HG03469 (cell line): ENCODE measurements around the gene FGD3.
"Not testable (repeated sequence)": the region's sequence is repeated elsewhere in the genome, so short reads cannot be mapped to it uniquely, and the experiment has no call there.

Experiments
- ATAC-seq: cut with Tn5 transposase; IDR thresholded peaks from one replicate; pipeline ENCODE4 v1.9.1; 2021; ENCODE audit warnings: mild to moderate bottlenecking, moderate library complexity, moderate number of reproducible peaks; ENCODE audit not compliant: unreplicated experiment

Gene FGD3

DNA sequence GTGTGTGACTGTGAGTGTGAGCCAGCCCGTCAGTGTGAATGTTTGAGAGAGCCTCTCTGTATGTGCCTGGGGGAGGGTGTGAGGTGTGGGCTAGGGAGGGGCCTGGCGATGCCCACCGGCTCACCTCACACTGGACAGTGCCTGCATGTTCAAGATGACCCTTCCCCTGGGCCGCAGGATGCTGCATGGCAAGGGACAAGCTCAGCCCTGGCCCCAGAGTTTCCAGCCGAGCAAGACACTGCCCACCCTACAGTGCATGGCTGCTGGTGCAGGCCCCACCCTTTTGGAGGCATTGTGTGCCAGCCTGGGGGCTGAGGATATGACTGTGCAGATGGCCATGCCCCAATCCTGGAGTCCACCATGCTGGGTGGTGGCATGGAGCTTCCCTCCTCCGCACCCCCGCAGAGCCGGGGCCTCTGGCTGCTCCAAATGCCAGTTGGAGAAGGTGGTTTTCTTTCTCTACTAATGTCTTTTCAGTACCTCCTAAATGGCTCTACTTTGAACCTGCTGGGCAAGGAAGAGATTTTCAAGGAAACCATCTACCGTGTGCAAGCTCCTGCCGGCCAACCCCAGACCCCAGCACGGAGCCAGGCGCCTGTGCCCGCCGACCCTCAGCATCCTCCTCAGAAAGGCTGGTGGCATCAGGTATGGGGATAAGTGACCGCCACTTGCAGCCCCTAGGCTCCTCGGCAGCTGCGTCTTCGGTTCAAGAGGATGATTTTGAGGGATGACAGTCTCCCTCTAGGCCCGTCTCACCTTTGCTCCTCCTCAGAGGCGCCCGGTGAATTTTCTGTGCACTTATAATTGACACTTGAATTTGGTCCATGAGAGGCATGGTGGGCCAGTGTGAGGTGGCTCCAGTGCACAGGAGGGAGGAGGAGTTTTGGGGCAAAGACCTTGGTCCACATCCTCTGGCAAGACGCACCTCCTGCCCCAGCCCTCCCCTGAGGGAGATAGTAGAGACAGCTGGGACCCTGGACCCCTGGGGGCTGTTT lies 27.7 kb downstream of the FGD3 start:
- no peak for ATAC-seq

DNA sequence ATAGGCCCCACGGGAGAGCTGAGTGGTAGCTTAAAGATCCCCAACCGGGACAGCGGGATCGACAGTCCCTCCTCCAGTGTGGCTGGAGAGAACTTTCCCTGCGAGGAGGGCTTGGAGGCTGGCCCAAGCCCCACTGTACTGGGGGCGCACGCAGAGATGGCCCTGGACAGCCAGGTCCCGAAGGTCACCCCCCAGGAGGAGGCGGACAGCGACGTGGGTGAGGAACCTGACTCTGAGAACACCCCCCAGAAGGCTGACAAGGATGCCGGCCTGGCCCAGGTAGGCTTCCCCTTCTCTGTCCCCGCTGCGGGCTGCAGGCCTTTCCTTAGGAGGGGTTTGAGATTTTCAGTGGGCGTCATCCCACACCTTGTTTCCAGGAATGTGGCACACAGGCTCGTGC lies 29.1 kb downstream of the FGD3 start:
- no peak for ATAC-seq

DNA sequence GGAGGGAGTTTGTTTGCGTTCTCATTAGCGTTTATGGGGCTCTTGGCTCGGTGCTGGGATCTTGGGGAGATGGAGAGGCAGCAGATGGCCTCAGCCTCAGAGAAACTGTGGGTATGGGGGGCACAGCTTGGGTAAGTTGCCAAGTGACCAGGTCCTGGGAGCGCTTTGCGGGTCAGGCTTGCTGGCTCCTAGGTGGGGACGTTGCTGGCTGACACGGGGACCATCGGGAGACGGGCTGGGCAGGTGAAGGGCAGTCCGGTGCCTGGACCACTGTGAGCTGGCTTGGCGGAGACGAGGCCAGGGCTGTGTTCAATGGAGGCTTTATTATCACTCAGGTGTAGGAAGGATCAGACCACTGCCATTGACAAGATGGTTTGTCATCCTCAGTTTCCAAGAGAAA lies 30.0 kb downstream of the FGD3 start:
- ATAC-seq, result no peak

DNA sequence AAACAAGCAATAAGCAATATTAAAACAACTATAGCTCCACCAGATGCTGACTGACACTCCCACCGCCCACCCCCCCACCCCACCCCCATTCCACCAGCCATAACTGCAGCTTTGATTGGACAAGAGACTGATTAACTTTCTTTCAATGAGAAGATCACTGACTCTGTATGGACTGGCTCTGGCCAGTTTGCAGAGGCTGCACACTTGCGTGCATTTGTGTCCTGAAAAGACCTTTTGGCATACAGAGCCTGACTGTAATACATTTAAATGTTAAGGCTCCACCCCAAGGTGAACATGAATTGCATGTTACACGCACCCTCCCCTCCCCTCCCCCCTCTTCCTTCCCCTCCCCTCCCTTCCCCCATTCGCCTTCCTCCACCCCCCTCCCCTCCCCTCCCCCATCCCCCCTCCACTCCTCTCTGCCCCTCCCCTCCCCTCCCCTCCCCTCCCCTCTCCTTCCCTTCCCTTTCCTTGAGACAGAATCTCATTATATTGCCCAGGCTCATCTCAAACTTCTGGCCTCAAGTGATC lies 31.1 kb downstream of the FGD3 start:
- no peak for ATAC-seq

DNA sequence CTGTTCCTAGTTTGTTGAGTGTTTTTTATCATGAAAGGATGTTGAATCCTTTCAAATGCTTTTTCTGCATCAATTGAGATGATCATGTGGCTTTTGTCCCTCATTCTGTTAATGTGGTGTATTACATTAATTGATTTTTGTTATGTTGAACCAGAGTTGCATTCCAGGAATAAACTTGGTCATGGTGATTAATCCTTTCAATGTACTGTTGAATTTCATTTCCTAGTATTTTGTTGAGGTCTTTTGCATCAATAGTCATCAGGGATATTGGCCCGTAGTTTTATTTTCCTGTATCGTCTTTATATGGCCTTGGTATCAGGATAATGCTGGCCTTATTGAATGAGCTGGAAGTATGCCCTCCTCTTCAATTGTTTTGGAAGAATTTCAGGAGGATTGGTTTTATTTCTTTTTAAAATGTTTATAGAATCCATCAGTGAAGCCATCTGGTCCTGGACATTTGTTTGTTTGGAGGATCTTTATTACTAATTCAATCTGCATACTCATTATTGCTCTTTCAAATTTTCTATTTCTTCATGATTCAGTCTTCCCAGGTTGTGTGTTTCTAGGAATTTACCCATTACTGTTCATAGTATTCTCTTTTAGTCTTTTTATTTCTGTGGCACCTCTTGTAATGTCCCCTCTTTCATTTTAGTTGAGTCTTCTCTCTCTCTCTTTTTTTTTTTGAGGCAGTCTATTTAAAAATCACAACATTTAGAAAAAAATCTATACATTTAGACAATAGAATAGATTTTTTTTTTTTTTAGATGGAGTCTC lies 32.1 kb downstream of the FGD3 start:
- ATAC-seq, result no peak

DNA sequence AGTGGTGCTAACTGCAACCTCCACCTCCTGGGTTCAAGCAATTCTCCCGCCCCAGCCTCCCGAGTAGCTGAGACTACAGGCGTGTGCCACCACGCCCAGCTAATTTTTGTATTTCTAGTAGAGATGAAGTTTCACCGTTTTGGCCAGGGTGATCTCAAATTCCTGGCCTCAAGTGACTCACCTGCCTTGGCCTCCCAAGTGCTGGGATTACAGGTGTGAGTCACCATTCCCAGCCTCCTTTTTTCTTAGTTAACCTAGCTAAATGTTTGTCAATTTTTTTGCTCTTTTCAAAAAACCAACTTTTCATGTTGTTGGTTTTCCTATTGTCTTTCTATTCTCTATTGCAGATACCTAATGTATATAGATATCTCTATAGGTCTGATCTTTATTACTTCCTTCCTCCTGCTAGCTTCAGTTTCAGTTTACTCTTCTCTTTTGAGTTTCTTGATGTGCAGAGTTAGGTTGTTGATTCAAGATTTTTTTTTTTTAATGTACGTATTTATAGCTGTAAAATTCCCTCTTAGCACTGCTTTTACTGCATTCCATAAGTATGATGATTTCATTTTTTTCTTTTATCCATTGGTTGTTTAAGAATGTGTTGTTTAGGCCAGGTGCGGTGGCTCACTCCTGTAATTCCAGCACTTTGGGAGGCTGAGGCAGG lies 32.9 kb downstream of the FGD3 start:
- ATAC-seq, result no peak

DNA sequence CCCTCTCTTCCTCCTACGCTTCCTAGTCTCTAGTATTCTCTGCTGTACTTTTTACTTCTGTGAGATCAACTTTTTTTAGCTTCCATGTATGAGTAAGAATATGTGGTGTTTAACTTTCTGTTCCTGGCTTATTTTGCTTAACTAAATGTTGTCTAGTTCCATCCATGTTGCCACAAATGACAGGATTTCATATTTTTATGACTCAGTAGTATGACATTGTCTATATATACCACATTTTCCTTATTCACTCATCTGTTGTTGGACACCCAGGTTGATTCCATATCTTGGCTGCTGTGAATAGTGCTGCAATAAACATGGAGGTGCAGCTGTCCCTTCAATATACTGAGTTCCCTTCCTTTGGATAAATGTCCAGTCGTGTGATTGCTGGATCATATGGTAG lies 34.8 kb downstream of the FGD3 start:
- ATAC-seq, result no peak

DNA sequence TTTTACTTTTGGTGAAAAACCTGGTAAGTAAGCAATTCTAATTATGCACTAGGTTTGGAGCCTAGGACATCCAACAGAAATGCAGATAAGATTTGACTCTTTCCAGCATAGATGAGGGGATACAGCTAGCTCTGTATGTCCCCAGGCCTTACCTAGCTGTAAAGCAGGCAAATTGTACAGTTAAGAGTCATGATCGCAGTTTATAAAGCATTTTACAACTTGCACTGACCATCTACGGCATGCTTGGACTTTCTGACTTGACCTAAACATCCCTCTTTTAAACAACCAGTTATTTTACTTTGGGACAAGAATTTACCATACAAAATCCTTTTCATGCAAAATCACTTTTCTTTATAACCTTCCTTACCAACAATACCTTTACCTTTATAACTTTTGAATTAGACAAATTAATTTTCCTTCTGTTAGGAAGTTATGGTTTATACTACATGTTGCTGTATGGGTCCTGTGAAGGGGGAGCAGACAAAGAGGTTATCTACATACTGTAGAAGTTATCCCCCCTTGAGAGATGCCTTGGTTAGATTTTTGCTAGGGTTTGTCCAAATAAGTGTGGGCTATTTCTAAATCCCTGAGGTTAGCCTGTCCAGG lies 36.8 kb downstream of the FGD3 start:
- no peak for ATAC-seq

DNA sequence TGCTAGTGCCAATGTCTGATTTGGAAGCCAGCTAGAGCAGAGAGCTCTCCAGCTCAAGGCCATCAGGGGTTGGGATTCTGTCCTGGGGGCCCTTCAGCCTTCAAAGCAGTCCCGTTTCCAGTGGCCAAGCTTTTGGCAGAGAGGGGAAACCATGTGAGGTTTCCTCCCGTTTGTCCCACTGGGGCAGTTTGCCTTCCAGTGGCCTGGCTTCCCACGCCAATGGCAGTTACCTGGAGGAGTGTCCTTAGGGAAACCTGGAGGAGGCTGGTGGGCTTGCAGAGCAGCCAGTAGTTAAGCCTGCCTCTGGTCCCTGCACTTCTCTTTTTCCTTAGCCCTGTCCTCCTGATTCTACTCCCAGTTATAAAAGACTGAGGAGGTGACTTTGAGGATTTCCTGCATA lies 37.7 kb downstream of the FGD3 start:
- no peak for ATAC-seq

DNA sequence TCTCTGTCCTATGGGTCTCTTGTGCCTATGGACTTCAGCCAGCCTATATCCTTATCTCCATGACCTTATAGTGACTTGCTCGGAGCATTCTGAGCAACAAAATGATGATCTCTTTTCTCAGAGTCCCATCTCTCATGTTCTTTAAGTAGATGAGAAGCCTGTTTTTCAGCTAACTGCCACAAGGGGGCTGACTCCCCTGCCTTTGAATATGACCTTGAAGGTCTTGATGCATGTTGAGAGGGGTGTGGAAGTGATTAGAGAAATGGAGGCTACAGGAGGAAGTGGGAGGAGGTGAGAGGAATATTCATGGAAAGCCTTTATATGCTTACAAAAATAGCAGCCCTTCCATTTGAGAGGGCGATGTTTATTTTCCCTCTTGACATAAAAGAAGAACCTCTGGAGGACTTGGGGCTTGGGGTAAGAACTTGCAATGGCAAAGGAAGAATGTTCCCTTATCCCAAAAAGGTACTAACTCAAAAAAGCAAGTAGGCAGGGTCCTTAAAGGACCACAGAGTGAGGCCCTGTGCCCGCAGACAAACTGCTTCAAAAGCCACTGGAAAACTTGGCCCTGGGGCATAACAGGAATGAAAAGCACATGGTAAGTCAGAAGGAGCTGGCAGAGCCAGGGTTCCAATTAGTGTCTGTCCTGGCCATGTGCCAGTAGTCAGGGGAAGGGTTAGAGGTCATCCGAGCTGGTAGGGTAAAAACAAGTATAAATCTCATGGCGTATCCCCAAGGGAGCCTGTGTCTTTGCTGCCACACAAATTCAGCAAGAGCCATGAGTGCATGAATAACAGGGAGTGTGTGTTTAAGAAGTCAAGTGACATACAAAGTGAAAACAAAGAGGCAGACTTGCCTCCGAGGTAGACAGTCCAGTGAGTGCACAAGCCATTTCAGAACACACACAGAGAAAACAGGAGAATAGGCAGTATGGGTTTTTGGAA lies 39.1 kb downstream of the FGD3 start:
- ATAC-seq, result no peak

DNA sequence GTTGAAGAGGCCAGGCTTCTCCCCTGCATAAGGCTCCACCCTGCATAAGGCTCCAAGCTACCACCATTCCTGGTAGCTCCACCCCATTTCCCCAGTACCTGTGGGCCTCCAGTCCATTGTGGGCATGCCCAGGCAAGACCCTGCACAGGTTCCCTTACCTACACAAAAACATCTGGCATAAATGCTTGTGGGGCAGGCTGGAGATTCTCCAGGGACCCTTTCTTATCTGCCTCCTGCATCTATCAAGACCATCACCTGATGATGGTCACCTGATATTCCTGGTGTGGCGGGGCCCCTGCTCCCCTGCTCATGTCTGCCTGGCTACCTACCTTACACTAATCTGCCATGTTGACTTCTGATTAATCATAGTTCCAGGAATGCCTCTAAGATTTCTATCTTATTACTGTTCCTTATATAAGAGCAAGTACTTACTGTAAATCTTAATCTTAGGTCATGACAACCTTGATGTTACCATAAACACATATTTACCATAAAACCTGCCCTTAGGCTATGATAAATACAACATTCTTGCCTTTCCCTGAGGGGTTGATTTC lies 41.0 kb downstream of the FGD3 start:
- ATAC-seq, result no peak

DNA sequence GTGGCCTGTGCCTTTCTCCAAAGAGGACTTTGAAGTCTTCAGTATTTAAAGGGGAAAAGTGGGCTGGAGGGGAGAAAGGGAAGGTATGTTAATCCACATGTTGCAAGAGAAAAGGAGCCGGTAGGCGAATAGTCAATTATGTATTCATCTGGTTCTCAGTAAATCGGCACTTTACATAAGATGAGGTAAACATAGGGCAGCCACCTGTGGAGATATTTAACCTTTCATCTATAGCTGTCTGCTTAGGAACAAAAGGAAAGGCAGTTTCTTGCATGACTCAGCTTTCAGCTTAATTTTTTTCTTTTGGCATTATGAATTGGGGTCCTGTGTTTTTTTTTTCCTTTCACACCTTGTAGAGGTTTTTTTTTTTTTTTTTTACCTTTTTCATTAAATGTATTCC lies 42.2 kb downstream of the FGD3 start:
- ATAC-seq, result no peak

DNA sequence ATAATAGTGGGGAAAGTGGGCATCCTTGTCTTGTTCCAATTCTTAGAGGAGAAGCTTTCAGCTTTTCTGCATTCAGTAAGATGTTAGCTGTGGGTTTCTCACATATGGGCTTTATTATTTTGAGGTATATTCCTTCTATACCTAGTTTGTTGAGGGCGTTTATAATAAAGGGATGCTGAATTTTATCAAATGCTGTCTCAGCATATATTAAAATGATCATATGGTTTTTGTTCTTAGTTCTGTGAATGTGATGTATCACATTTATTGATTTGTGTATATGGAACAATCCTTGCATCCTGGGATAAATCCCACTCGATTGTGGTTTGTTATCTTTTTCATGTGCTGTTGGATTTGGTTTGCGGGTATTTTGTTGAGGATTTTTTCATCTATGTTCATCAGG lies 43.1 kb downstream of the FGD3 start:
- no peak for ATAC-seq

DNA sequence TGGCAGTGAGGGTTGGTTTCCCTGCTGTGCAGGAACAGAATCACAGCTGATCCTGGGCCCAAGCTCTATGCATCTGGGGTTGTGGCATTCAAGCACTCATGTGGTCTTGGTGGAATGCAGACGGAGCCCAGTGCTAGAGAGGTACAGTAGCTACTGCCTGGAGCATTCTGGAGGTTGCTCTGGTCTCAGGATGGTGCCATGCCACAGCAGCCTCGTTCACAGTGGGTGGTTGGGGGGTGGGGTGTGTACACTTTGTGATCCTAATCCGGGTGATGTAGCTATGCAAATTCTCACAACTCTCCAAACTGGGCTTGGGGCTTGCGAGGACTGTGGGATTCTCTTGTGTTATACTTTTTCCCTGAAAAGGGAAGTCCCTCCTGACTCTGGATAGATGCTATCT lies 45.2 kb downstream of the FGD3 start:
- ATAC-seq, result no peak

DNA sequence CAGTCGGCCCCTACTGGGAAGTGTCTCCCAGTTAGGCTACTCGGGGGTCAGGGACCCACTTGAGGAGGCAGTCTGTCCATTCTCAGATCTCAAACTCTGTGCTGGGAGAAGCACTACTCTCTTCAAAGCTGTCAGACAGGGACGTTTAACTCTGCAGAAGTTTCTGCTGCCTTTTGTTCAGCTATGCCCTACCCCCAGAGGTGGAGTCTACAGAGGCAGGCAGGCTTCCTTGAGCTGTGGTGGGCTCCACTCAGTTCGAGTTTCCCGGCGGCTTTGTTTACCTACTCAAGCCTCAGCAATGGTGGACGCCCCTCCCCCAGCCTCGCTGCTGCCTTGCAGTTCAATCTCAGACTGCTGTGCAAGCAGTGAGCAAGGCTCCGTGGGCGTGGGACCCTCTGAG lies 51.5 kb downstream of the FGD3 start:
- ATAC-seq, result not testable (repeated sequence)

DNA sequence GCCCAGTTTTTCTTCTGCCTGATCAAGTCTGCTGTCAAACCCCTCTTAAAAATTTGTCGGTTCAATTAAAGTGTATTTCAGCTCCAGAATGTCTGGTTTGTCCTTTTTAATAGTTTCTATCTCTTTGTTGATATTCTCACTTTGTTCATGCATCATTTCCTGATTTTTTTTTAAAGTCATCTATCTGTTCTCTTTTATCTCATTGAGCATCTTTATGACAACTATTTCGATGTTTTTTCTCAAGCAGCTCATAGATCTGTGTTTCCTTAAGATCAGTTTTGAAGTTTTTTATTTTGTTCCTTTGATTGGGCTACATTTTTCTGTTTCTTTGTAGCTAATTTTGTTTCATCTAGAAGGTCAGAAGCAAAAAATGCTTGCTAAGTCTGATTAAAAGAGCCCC lies 53.7 kb downstream of the FGD3 start:
- no peak for ATAC-seq

DNA sequence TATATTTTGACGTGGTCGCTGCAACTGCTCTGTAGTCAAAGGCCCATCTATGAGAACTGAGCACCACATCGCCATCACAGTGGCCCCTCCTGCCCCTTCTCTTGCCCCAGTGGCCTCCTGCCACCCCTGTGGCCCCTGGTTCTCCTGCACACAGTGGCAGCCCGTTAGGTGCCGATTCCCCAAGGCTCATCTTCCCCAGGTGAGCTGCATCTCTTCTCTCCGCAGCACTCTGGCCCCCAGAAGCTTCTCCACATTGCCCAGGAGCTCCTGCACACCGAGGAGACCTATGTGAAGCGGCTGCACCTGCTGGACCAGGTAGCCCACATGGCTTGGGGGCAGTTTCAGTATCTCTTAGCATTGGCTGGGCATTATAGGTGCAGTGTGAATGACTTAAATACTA lies 55.4 kb downstream of the FGD3 start:
- no peak for ATAC-seq

DNA sequence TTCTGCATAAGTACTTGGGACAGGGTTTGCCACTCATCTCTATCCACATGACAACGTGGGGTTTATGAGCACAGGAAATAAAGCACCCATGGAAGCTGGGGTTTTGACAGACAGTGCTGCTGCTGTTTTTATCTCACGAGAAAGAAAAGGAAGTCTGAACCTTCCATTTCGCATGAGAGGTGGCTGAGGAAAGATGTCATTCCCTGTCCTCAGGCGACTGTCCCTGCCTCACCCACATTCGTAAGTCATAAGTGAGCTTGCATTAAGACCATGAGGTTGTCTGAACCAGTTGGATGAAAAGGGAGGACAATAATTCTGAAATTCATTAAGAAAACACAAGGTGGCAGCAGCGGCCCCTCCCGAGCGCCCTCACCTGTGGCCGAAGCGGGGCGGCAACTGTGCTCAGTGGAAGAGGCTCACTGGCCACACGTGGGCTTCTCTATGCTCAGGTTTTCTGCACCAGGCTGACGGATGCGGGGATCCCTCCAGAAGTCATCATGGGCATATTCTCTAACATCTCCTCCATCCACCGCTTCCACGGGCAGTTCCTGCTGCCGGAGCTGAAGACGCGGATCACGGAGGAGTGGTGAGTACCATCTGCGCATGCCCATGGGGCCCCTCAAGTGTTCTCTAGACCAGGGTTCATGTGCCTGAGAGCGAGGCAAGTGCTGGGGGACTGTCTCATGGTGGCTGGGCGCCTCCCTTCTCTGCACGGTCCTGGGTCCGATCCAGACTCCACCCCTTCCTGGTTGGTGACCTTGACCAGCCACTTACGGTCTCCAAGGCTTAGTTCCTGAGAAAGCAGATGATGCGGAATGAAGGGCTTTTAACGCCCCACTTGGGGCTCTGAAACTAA lies 56.5 kb downstream of the FGD3 start:
- ATAC-seq, result no peak

DNA sequence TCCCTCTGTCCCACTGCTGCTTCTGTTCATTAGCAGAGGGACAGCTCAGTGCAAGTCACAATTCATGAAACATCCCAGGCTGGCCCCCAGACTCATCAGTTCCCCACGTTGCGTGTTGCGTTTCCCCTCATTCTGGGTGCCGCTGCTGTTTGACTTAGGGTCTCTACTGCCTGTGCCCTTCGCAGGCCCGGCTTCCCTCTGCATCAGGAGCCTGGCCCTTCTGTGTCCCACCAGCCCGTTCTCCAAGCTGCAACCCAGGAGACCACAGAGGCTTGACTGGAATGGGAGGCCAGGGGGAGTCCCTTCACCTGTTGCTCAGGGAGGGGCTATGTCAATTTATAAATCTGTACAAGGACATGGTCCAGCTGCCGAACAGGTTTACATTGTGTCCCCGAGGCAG lies 57.2 kb downstream of the FGD3 start:
- ATAC-seq, result no peak
